Activated CD4-positive, alpha-beta T cell treated with anti-CD3 and anti-CD28 coated beads, Interleukin-2, amount 10 ng/mL, durations not matched to agents 7 days and 5 days (primary cell): ENCODE data around the gene ECHS1. TPM values are rescaled to one million over a fixed set of nuclear protein-coding genes. Genes with fewer than 3 reads are reported as not detected.

ENCODE experiments used
- CTCF ChIA-PET: fragments of 350-600 bp; sonication (Branson Sonifier 250); formaldehyde crosslinking; loops from one replicate; lab custom pipeline; 2021; ENCODE audit warnings: antibody characterized with exemption; lab: Charles Lee
- POLR2A ChIA-PET: fragments of 350-600 bp; sonication (Branson Sonifier 250); formaldehyde crosslinking; loops from one replicate; lab custom pipeline; 2021; ENCODE audit warnings: antibody characterized with exemption; lab: Charles Lee
- DNase-seq: peaks from one replicate; pipeline ENCODE4 v3.0.0-alpha.2; 2020
- H3K27ac Mint-ChIP-seq: one replicate; pipeline ENCODE4 v1.8.0; 2021; ENCODE audit warnings: mild to moderate bottlenecking, moderate library complexity, mixed read lengths
- H3K27me3 Mint-ChIP-seq: one replicate; pipeline ENCODE4 v1.8.0; 2021; ENCODE audit warnings: mixed read lengths
- H3K36me3 Mint-ChIP-seq: one replicate; pipeline ENCODE4 v1.8.0; 2021; ENCODE audit warnings: low read depth, mixed read lengths
- H3K4me1 Mint-ChIP-seq: one replicate; pipeline ENCODE4 v1.8.0; 2021; ENCODE audit warnings: mixed read lengths
- H3K4me3 Mint-ChIP-seq: one replicate; pipeline ENCODE4 v1.8.0; 2021; ENCODE audit warnings: mild to moderate bottlenecking, moderate library complexity, mixed read lengths
- H3K9me3 Mint-ChIP-seq: one replicate; pipeline ENCODE4 v1.8.0; 2021; ENCODE audit warnings: mixed read lengths
- microRNA-seq: library from miRNA; unstranded; fragments of <30 nt; microRNA quantifications from one replicate; pipeline ENCODE4 v1.2.0, GENCODE V29; 2021; ENCODE audit warnings: borderline microRNAs expressed, borderline replicate concordance
- total RNA-seq, 2 experiments: library from RNA; stranded (reverse); gene quantifications; one replicate each; pipeline ENCODE4 v1.2.3, GENCODE V29; 2021

ECHS1 gene
- total RNA-seq, 2 experiments from 2014 or later, result 34.9 to 40.2 TPM

GRCh38 chr10:133314911-133315310 lies 58.2 kb downstream of the ECHS1 start:
- peaks cover 5% of the 10 kb centered on the region for H3K27me3 Mint-ChIP-seq
- H3K36me3 Mint-ChIP-seq, result peaks cover 17% of the 10 kb centered on the region
- peaks cover 10% of the 10 kb centered on the region for H3K4me1 Mint-ChIP-seq
- no peaks in the 10 kb centered on the region for H3K9me3 Mint-ChIP-seq
- ChIA-PET CTCF (interaction anchor here (1.2 to 2.0 kb wide), 3 partner anchors 15 to 47 kb away, joined by 4 to 6 read pairs (median 5); no protein-coding TSS in a partner anchor), POLR2A (no interaction called here)
- H3K27ac Mint-ChIP-seq, result no peak overlapping the region
- DNase-seq, result no peak
- H3K4me3 Mint-ChIP-seq, result no peak overlapping the region

GRCh38 chr10:133313192-133313591 lies 60.0 kb downstream of the ECHS1 start:
- ChIA-PET CTCF (no interaction called here), POLR2A (no interaction called here)
- Mint-ChIP-seq H3K27ac (no peak overlapping the region), H3K4me1 (peaks cover 7% of the 10 kb centered on the region), H3K36me3 (peaks cover 17% of the 10 kb centered on the region), H3K9me3 (no peaks in the 10 kb centered on the region), H3K27me3 (no peaks in the 10 kb centered on the region), H3K4me3 (no peak overlapping the region)
- no peak for DNase-seq

GRCh38 chr10:133312769-133313145 lies 60.4 kb downstream of the ECHS1 start:
- POLR2A ChIA-PET, result no interaction called here
- H3K36me3 Mint-ChIP-seq, result peaks cover 18% of the 10 kb centered on the region
- CTCF ChIA-PET, result no interaction called here
- no peak overlapping the region for H3K27ac Mint-ChIP-seq
- H3K4me1 Mint-ChIP-seq, result peaks cover 9% of the 10 kb centered on the region
- H3K27me3 Mint-ChIP-seq, result no peaks in the 10 kb centered on the region
- no peaks in the 10 kb centered on the region for H3K9me3 Mint-ChIP-seq
- no peak for DNase-seq
- no peak overlapping the region for H3K4me3 Mint-ChIP-seq

Small RNA genes within 50 kb of the gene (microRNA-seq; reads per million reads assigned to microRNA genes)
- 1.7 reads per million for gene MIR3944

Other genes starting within 250 kb of the ECHS1 start
- under 1 TPM; 0.07 to 0.08 TPM for gene KNDC1, start 213.1 kb downstream of the ECHS1 start, total RNA-seq
- gene UTF1, start 143.1 kb downstream of the ECHS1 start, total RNA-seq, result not detected
- gene VENTX, start 135.5 kb downstream of the ECHS1 start, total RNA-seq, result not detected
- gene ADAM8, start 96.5 kb downstream of the ECHS1 start, total RNA-seq, result 100 to 1,000 TPM; 123 to 153 TPM
- gene TUBGCP2, start 64.5 kb downstream of the ECHS1 start, total RNA-seq, result 10 to 100 TPM; 52.4 to 54.2 TPM
- 10 to 100 TPM; 54.5 to 59.7 TPM for gene ZNF511, start 64.4 kb downstream of the ECHS1 start, total RNA-seq
- gene CALY, start 36.5 kb downstream of the ECHS1 start, total RNA-seq, result not detected
- not detected for gene PRAP1, start 26.0 kb downstream of the ECHS1 start, total RNA-seq
- gene FUOM, start 15.3 kb downstream of the ECHS1 start, total RNA-seq, result 10 to 100 TPM; 11.9 to 16.2 TPM
- 1 to 10 TPM; 2.6 to 5.0 TPM for gene PAOX, start 5.9 kb upstream of the ECHS1 start, total RNA-seq
- gene MTG1, start 20.8 kb upstream of the ECHS1 start, total RNA-seq, result 10 to 100 TPM; 47.7 to 56.1 TPM
- not detected for gene SPRN, start 51.3 kb upstream of the ECHS1 start, total RNA-seq
- 1 to 10 TPM; 3.7 to 4.5 TPM for gene SCART1, start 80.6 kb upstream of the ECHS1 start, total RNA-seq
- under 1 TPM; 0.48 to 0.79 TPM for gene CYP2E1, start 154.0 kb upstream of the ECHS1 start, total RNA-seq
- under 1 TPM; 0.29 to 0.35 TPM for gene SYCE1, start 192.2 kb upstream of the ECHS1 start, total RNA-seq